ENCODE measurements around the gene TMEM92.

DNA sequence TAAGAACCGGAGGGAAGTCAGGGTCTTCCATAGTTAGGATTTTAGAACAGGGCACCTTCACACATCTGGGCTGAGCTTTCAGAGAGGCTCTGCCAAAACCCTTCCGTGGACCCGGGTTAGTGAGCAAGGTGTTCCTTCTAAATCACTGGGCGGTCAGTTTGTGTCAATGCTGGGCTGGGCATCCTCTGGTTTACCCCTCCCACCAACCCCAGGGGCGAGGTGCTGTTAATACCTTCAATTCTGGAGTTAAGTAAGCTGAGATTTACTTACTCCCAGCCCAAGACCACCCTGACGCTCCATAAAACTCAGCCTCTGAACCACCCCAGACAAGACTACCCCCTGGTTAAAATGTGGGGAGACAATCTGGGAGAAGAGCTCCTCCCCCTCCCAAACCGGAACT, 1.0 kb downstream of the TMEM92 start:
- TF ChIP-seq, protein P1, sequence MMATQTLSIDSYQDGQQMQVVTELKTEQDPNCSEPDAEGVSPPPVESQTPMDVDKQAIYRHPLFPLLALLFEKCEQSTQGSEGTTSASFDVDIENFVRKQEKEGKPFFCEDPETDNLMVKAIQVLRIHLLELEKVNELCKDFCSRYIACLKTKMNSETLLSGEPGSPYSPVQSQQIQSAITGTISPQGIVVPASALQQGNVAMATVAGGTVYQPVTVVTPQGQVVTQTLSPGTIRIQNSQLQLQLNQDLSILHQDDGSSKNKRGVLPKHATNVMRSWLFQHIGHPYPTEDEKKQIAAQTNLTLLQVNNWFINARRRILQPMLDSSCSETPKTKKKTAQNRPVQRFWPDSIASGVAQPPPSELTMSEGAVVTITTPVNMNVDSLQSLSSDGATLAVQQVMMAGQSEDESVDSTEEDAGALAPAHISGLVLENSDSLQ (IDR thresholded peaks at IDR 0.05), result no peak
- TF ChIP-seq HDGF (IDR thresholded peaks at IDR 0.05; ENCODE audit: borderline replicate concordance), result no peak
- no peak for TF ChIP-seq CTBP1 (IDR thresholded peaks at IDR 0.05; ENCODE audit: borderline replicate concordance)
- no peak for TF ChIP-seq ARNT (IDR thresholded peaks at IDR 0.05)
- no peak for TF ChIP-seq SP1 (IDR thresholded peaks at IDR 0.05)
- TF ChIP-seq TARDBP (IDR thresholded peaks at IDR 0.05), result no peak
- TF ChIP-seq NFRKB (IDR thresholded peaks at IDR 0.05), result no peak
- no peak for TF ChIP-seq BHLHE40 (IDR thresholded peaks at IDR 0.05; ENCODE audit: borderline replicate concordance)
- TF ChIP-seq SUZ12 (IDR thresholded peaks at IDR 0.05), result no peak
- no peak for TF ChIP-seq FOXK2 (IDR thresholded peaks at IDR 0.05)
- no peak for TF ChIP-seq FOXA1 (IDR thresholded peaks at IDR 0.05)
- TF ChIP-seq L3MBTL2 (conservative IDR thresholded peaks at IDR 0.05), result no peak

Measured in HEK293T (cell line).